K562 (cell line): ENCODE data around the gene TMEM234. TPM values are rescaled to one million over a fixed set of nuclear protein-coding genes. Genes with fewer than 3 reads are reported as not detected.

Experiments used
- ARID1B ChIP-seq: fragments of 450-650 bp; IDR thresholded peaks from 2 replicates; pipeline ENCODE4 v1.6.1; 2016; ENCODE audit warnings: antibody characterized with exemption, mild to moderate bottlenecking, inconsistent platforms
- ARID2 ChIP-seq: fragments of 450-650 bp; IDR thresholded peaks from 2 replicates; pipeline ENCODE4 v1.6.1; 2017; ENCODE audit warnings: antibody characterized with exemption, mild to moderate bottlenecking
- BCL6 ChIP-seq: fragments of 250-450 bp; sonication (Bioruptor Pico); IDR thresholded peaks from 2 replicates; pipeline ENCODE4 v1.4.0; 2020
- BRD9 ChIP-seq: fragments of 450-650 bp; IDR thresholded peaks from 2 replicates; pipeline ENCODE4 v1.6.1; 2018; ENCODE audit warnings: low read depth; ENCODE audit not compliant: partially characterized antibody
- GATAD2B ChIP-seq: fragments of 450-650 bp; IDR thresholded peaks from 2 replicates; pipeline ENCODE4 v1.6.1; 2017; ENCODE audit warnings: mild to moderate bottlenecking, borderline replicate concordance
- HMG20B ChIP-seq: fragments of 250-450 bp; sonication (Bioruptor Pico); IDR thresholded peaks from 2 replicates; pipeline ENCODE4 v1.5.0; 2021; ENCODE audit warnings: mild to moderate bottlenecking
- IRF2 ChIP-seq: sonication (generic); formaldehyde crosslinking; IDR thresholded peaks from 2 replicates; pipeline ENCODE4 v1.8.1; 2022; ENCODE audit warnings: mild to moderate bottlenecking, missing genetic modification reagents
- L3MBTL2 ChIP-seq: fragments of 450-650 bp; IDR thresholded peaks from 2 replicates; pipeline ENCODE4 v1.6.1; 2016; ENCODE audit warnings: mild to moderate bottlenecking, moderate library complexity
- MAFF ChIP-seq: IDR thresholded peaks from 2 replicates; pipeline ENCODE4 v1.6.1; 2012; ENCODE audit warnings: low read length, improper control_type of control experiment
- MLLT1 ChIP-seq, 2 experiments: fragments of 450-650 bp; IDR thresholded peaks; 2 replicates each; pipeline ENCODE4 v1.6.1; 2016
- MXD1 ChIP-seq: fragments of 250-450 bp; sonication (Bioruptor Pico); IDR thresholded peaks from 2 replicates; pipeline ENCODE4 v1.8.0; 2021; ENCODE audit warnings: borderline replicate concordance, mild to moderate bottlenecking, moderate library complexity; ENCODE audit not compliant: poor library complexity, severe bottlenecking
- MYC ChIP-seq, 2 experiments: fragments of 250-450 bp in 1 of 2; sonication (Bioruptor Pico) in 1 of 2; IDR thresholded peaks; 2 replicates each; pipeline versions ENCODE4 v1.5.1 to v1.6.1; 2012 to 2021; ENCODE audit warnings: low read depth in 2 of 2, borderline replicate concordance in 1 of 2, improper control_type of control experiment in 1 of 2, low read length in 1 of 2, mild to moderate bottlenecking in 1 of 2, moderate library complexity in 1 of 2
- PHF21A ChIP-seq: fragments of 450-650 bp; IDR thresholded peaks from 2 replicates; pipeline ENCODE4 v1.6.1; 2017; ENCODE audit warnings: low read depth, borderline replicate concordance
- PPARD ChIP-seq: fragments of 250-450 bp; sonication (Bioruptor Pico); IDR thresholded peaks from 2 replicates; pipeline ENCODE4 v1.8.0; 2022; ENCODE audit warnings: inconsistent platforms, mild to moderate bottlenecking, moderate library complexity
- RBM22 ChIP-seq: fragments of 200-400 bp; formaldehyde crosslinking; IDR thresholded peaks from 2 replicates; pipeline ENCODE4 v1.6.1; 2018; ENCODE audit warnings: low read length, low read depth; ENCODE audit not compliant: poor library complexity, severe bottlenecking
- SIN3A ChIP-seq, 2 experiments: fragments of 150-350 bp in 1 of 2; IDR thresholded peaks; 2 replicates each; pipeline ENCODE4 v1.6.1; 2011 to 2016; ENCODE audit warnings: borderline replicate concordance in 2 of 2, low read depth in 2 of 2, low read length in 2 of 2, mild to moderate bottlenecking in 2 of 2, moderate library complexity in 2 of 2; ENCODE audit not compliant: control insufficient read depth in 1 of 2
- SMC3 ChIP-seq: conservative IDR thresholded peaks from 2 replicates; pipeline ENCODE4 v1.6.1; 2011; ENCODE audit warnings: low read depth, low read length, improper control_type of control experiment; ENCODE audit not compliant: insufficient read depth
- SRSF1 ChIP-seq: fragments of 200-400 bp; formaldehyde crosslinking; IDR thresholded peaks from 2 replicates; pipeline ENCODE4 v1.6.1; 2017; ENCODE audit warnings: mild to moderate bottlenecking, low read depth, low read length, moderate library complexity
- TBL1XR1 ChIP-seq, 2 experiments: IDR thresholded peaks; 2 replicates each; pipeline ENCODE4 v1.6.1; 2012; ENCODE audit warnings: improper control_type of control experiment in 2 of 2, low read length in 2 of 2, mild to moderate bottlenecking in 1 of 2
- ZBTB8A ChIP-seq: fragments of 450-650 bp; IDR thresholded peaks from 2 replicates; pipeline ENCODE4 v1.6.1; 2018; ENCODE audit warnings: mild to moderate bottlenecking, moderate library complexity; ENCODE audit not compliant: partially characterized antibody
- ZFP91 ChIP-seq: sonication (generic); formaldehyde crosslinking; IDR thresholded peaks from 2 replicates; pipeline ENCODE4 v1.8.0; 2022; ENCODE audit warnings: mild to moderate bottlenecking, missing genetic modification reagents
- ZNF134 ChIP-seq: fragments of 250-450 bp; sonication (Bioruptor Pico); conservative IDR thresholded peaks from 2 replicates; pipeline ENCODE4 v1.4.0; 2020
- ZNF512 ChIP-seq: IDR thresholded peaks from 2 replicates; pipeline ENCODE4 v1.6.1; 2016; ENCODE audit warnings: missing genetic modification characterization, missing compliant biosample characterization
- ZNF699 ChIP-seq: fragments of 250-450 bp; sonication (Bioruptor Pico); IDR thresholded peaks from 2 replicates; pipeline ENCODE4 v1.8.0; 2021; ENCODE audit warnings: mild to moderate bottlenecking, moderate library complexity; ENCODE audit not compliant: insufficient replicate concordance
- ZNF778 ChIP-seq: fragments of 450-650 bp; formaldehyde crosslinking; IDR thresholded peaks from 2 replicates; pipeline ENCODE4 v1.4.0; 2020; ENCODE audit warnings: mild to moderate bottlenecking, moderate library complexity
- polyA plus RNA-seq, 8 experiments: library from polyadenylated mRNA; depleted of rRNA in 4 of 8; stranded (reverse) in 5 of 8; unstranded in 3 of 8; fragments of >200 nt; fragmentation: Nextera tagmentation in 2 of 8; fragmentation: Illumina TruSeq in 1 of 8; extraction: Ambion mirVana in 2 of 8; extraction: Trizol in 1 of 8; gene quantifications; 2 replicates each; pipeline versions ENCODE4 v1.2.1 to v1.2.3, GENCODE V29; 2011 to 2014; ENCODE audit warnings: inconsistent platforms in 1 of 8, missing spikeins in 1 of 8
- total RNA-seq, 7 experiments: library from RNA; depleted of rRNA in 6 of 7; stranded (reverse); fragments of >200 nt in 6 of 7; fragmentation: Illumina TruSeq in 2 of 7; extraction: Trizol in 2 of 7; gene quantifications; 2 replicates each; pipeline versions ENCODE4 v1.2.1 to v1.2.3, GENCODE V29; 2011 to 2021; ENCODE audit warnings: low replicate concordance in 1 of 7

TMEM234 gene
- total and polyA plus RNA-seq, 9 of the 15 experiments (the other 6 are each of a cell fraction or from before 2014, with no cell fraction given), result 5.0 to 12.9 (median 7.6) TPM

DNA sequence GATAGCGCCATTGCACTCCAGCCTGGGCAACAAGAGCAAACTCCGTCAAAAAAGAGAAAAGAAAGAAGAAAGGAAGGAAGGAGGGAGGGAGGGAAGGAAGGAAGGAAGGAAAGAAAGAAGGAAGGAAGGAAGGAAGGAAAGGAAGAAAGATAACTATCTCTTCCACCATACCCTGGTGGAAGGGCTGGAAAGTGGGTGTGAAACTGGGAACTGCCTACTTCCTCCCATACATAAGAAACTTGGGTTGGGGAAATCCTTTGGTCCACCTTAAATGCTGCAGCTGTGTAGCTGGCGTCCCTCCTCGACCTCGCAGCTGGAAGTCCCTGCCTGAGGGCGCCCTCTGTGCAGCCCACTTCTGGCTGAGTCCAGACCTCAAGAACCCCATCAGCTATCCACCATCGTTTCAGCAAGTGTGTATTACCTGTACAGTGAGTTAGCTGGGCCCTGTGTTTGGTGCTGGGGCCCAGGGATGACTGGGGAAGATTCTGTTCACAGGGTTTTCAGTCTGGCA, 20.2 kb upstream of the TMEM234 start (continued):
- TF ChIP-seq MLLT1 (IDR thresholded peaks at IDR 0.05) (0 out of 4 replicates have a peak, but pooled peaks of 1 of the 2 experiments have one; percentile 21), IRF2 (CRISPR knock-in tag) (no peak), GATAD2B (no peak), SRSF1 (no peak), MYC (IDR thresholded peaks at IDR 0.05; ENCODE audit: low read depth, low read length) (no peak), MYC (CRISPR knock-in tag; IDR thresholded peaks at IDR 0.05; ENCODE audit: borderline replicate concordance, low read depth) (no peak), MXD1 (no peak), HMG20B (CRISPR knock-in tag) (no peak), SIN3A (IDR thresholded peaks at IDR 0.05; ENCODE audit: borderline replicate concordance in 2 of 2, control insufficient read depth in 1 of 2, low read depth in 2 of 2, low read length in 2 of 2) (no peak), RBM22 (no peak), ZNF512 (peak; percentile 86), TBL1XR1 (IDR thresholded peaks at IDR 0.05; ENCODE audit: low read length in 2 of 2) (no peak), ZNF778 (CRISPR knock-in tag) (no peak), MAFF (no peak), SMC3 (no peak), ZNF134 (CRISPR knock-in tag) (no peak), ARID1B (peak; percentile 39; the same call in 1 of the 2 replicates), PHF21A (no peak), L3MBTL2 (no peak), BRD9 (no peak), BCL6 (CRISPR knock-in tag) (no peak), ZNF699 (CRISPR knock-in tag) (no peak), ZFP91 (no peak), ZBTB8A (no peak), PPARD (CRISPR knock-in tag) (no peak), ARID2 (no peak)
